22Rv1 (cell line): ENCODE measurements around the gene OR52E5.

Experiments
- ZFX ChIP-seq: fragments of 450-650 bp; IDR thresholded peaks from 2 replicates; pipeline ENCODE4 v1.6.1; 2017; ENCODE audit warnings: antibody characterized with exemption, borderline replicate concordance
- TF ChIP-seq, protein P1 (sequence below): fragments of 450-650 bp; IDR thresholded peaks from 2 replicates; pipeline ENCODE4 v1.5.1; 2017; ENCODE audit warnings: mild to moderate bottlenecking

DNA sequence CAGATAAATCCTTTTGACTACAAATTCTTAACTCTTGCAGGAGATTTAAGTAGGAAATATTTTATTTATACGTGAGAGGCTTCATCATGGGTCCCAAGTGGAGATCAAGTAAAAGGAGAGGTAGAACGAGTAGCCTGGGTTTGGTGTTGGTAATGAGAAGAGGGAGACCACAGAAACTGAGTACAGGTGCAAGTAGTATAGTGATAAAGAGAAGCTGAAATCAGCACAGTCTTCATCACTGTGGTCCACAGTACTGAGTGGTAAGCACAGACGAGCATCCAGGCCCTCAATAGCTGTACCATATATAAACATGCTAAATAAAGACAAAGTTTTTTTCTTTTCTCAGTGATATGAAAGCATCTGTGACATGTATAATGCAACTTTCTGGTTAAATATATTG is 5.8 kb upstream of the OR52E5 start:
- TF ChIP-seq, protein P1, sequence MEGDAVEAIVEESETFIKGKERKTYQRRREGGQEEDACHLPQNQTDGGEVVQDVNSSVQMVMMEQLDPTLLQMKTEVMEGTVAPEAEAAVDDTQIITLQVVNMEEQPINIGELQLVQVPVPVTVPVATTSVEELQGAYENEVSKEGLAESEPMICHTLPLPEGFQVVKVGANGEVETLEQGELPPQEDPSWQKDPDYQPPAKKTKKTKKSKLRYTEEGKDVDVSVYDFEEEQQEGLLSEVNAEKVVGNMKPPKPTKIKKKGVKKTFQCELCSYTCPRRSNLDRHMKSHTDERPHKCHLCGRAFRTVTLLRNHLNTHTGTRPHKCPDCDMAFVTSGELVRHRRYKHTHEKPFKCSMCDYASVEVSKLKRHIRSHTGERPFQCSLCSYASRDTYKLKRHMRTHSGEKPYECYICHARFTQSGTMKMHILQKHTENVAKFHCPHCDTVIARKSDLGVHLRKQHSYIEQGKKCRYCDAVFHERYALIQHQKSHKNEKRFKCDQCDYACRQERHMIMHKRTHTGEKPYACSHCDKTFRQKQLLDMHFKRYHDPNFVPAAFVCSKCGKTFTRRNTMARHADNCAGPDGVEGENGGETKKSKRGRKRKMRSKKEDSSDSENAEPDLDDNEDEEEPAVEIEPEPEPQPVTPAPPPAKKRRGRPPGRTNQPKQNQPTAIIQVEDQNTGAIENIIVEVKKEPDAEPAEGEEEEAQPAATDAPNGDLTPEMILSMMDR, result no peak
- no peak for TF ChIP-seq ZFX
